Peyer's patch (tissue), 4 donors: ENCODE data around the gene LONP2.

Source experiments
- POLR2A ChIP-seq, 2 donors: fragments of 450-650 bp; IDR thresholded peaks; one replicate each; pipeline ENCODE4 v1.5.1; 2017; ENCODE audit warnings: antibody characterized with exemption in 2 of 2, mild to moderate bottlenecking in 2 of 2, moderate library complexity in 2 of 2
- TF ChIP-seq, protein P1 (sequence below), 6 experiments: fragments of 450-650 bp in 4 of 6; fragments of 200-600 bp in 2 of 6; sonication (generic) in 1 of 6; IDR thresholded peaks; one replicate each; pipeline ENCODE4 v1.5.1; 2017 to 2019; ENCODE audit warnings: antibody characterized with exemption in 6 of 6, mild to moderate bottlenecking in 3 of 6, moderate library complexity in 1 of 6

DNA sequence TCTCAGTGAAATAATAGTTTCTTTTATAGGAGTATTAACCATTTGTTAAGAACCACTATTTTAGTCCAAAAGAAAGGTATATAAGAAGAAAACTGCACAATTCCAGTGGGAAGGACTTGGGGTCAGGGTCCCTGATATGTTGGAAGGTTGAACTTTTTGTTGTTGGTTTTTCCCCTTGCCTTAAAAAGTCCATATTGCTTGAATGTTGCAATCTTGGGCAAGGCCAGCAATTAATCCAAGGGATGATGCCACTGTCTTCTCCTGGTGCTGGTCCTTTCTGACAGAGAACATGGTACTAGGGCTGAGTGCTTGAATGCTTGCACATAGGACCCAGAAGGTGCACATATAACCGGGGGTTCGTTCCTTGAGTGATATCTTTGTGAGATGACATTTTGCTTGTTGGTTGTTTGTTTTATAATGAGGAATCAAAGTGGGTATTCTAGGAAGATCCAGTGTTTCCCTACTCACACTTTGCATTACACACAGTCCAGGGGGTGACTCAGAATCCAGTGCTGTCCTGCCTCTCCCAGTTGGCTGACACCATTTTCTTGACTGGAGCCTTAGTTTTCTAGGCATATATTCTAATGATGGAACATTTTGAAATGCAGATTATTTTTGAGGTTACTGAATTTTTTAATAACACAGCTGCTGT, 86.2 kb downstream of the LONP2 start:
- TF ChIP-seq, protein P1, sequence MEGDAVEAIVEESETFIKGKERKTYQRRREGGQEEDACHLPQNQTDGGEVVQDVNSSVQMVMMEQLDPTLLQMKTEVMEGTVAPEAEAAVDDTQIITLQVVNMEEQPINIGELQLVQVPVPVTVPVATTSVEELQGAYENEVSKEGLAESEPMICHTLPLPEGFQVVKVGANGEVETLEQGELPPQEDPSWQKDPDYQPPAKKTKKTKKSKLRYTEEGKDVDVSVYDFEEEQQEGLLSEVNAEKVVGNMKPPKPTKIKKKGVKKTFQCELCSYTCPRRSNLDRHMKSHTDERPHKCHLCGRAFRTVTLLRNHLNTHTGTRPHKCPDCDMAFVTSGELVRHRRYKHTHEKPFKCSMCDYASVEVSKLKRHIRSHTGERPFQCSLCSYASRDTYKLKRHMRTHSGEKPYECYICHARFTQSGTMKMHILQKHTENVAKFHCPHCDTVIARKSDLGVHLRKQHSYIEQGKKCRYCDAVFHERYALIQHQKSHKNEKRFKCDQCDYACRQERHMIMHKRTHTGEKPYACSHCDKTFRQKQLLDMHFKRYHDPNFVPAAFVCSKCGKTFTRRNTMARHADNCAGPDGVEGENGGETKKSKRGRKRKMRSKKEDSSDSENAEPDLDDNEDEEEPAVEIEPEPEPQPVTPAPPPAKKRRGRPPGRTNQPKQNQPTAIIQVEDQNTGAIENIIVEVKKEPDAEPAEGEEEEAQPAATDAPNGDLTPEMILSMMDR (IDR thresholded peaks at IDR 0.05) = no peak
- no peak for TF ChIP-seq POLR2A (IDR thresholded peaks at IDR 0.05)
